NCI-H774 (cell line): ENCODE results near the gene RO60.

Source experiments
- DNase-seq: peaks from one replicate; lab custom pipeline; 2025; lab: John Stamatoyannopoulos, UW

Gene RO60

DNA sequence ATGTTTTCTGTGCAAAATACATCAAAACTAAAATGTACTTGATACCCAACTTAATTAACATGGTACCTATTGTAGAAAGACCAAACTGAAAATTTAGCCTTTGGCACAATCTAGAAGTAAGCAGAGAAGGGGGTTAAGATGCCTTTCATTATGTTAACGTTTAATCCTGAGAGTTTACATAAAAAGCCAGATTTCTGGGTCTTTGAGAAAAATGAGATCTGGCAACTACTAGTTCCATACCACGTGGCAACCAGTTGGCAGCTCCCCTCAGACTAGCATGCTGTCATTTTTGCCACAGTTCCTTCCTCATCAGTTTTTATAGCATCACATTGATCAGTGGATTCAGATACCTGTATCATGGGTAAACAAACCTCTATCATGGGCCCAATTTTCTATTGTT is 1.5 kb downstream of the RO60 start:
- no peak for DNase-seq

DNA sequence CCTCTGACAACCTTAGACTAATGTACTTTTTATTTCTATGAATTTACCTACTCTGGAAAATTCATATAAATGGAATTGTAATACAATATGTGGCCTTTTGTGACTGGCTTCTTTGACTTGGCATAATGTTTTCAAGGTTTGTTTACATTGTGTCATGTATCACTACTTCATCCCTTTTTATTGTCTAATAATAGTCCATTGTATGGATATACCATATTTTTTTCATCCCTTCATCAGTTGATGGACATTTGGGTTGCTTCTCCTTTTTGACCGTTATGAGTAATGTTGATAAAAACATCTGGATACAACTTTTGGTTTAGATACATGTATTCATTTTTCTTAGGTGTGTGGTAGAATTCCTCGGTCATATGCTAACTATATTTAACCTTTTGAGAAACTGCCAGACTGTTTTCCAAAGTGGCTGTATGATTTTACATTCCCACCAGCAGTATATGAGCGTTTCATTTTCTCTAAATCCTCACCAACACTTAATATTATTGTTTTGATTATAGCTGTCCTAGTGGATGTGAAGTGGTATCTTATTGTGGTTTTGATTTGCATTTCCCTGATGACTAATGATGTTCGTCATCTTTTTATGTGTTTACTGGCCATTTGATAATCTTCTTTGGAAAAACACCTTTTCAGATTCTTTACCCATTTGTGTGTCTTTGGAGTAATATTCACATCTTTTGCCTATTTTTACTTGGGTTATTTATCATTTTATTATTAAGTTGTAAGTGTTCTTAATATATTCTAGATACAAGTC is 3.5 kb downstream of the RO60 start:
- DNase-seq, result no peak

DNA sequence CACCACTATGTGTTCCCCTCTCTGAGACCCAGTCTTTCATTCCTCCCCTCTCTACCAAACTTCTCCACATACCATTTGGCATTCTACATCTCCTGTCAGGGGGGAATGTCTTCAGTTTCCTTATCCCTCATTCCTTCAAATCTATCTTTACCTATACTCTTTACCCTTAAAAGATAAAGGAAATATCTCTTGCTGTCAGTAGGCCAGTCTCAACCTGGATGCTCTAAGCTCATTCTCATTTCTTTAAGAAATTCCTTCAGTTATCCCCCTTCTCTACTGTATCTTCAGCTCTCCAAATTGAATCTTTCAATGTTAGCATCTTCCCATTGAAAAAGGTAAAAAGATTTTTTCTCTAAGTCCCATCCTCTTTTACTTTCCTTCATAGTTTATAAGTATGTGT is 6.5 kb downstream of the RO60 start:
- no peak for DNase-seq

DNA sequence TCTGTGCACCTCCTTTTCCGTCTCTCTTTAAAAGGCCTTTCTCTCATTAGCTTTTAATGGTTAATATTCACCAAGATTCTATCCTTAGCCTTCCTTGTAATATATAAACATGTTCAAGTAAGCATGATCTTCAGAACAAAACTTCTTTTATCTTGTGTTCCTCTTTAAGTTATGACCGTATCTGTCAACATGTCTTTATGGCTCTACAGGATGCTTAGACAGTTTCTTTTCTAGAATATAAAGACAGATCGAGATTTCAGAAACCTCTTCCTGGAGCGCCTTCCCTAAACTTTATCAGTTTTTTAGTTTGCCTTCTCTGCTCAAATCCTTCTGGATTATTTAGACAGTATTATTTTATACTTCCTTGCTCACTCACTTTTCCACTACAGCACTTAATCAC is 7.2 kb downstream of the RO60 start:
- DNase-seq, result no peak

DNA sequence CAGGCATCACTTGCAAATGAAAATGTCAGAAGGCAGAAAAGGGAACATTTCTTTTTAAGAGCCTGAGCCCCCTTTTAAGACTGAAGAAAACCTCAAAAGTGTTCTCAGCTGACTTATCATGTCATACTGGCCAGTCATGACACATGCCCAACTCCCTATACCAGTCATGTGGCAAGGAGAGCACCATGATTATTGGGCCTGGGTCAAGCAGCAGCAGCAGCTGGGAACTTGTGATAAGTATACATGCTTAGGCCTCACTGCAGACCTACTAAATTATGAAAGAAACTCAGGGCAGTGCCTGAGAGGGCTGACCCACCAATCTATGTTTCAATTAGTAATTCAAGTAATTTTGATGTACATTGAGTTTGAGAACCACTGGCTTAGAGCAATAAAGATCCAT is 8.6 kb downstream of the RO60 start:
- no peak for DNase-seq

DNA sequence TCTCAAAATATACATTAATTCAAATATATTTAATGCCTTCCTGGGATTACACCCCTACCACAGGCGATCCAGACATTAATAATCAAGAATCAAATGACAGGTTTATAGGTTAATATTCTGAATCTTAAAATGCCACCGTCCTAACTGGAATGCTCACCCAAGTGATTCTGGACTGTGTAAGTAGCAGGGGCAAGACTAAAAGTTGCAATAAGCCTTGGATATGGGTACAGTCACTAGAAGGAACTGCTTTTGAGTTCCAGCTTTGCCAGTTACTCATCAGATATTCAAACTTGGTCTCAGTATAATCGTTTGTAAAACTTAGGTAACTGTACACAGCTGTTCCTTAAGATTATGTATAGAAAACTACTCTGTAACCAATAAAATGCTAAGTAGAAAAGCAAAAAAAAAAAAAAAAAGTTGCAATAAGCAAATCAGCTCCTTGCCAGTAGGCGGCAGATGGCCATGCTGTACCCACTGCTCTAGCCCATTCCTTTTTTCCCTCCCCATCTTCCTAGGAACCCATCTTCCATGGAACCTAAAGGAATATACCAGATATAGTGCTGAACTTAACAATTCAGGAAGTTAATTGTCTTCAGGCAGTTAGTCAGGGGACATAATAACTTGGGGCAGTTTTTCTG is 10.5 kb downstream of the RO60 start:
- DNase-seq, result no peak

GRCh38 chr1:193070386-193070753 is 11.0 kb downstream of the RO60 start:
- no peak for DNase-seq

- DNase-seq, result peak; percentile 16
These were observed 11.5 kb downstream of the RO60 start for GRCh38 chr1:193070942-193071341.

- no peak for DNase-seq
These were observed 18.6 kb downstream of the RO60 start for GRCh38 chr1:193077991-193078390.

DNA sequence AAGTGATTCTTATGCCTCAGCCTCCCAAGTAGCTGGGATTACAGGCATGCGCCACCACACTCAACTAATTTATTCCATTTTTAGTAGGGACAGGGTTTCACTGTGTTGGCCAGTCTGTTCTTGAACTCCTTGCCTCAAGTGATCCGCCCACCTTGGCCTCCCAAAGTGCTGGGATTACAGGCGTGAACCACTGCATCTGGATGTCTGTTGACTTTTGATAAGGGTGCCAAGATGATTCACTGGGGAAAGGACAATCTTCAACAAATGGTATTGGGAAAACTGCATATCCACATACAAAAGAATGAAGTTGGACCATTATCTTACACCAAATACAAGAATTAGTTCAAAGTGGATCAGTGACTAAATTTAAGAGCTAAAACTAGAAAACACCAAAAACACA is 19.8 kb downstream of the RO60 start:
- no peak for DNase-seq

- DNase-seq, result no peak
These were observed 24.1 kb downstream of the RO60 start for GRCh38 chr1:193083365-193084088.

GRCh38 chr1:193085263-193085662 is 25.9 kb downstream of the RO60 start:
- no peak for DNase-seq

DNA sequence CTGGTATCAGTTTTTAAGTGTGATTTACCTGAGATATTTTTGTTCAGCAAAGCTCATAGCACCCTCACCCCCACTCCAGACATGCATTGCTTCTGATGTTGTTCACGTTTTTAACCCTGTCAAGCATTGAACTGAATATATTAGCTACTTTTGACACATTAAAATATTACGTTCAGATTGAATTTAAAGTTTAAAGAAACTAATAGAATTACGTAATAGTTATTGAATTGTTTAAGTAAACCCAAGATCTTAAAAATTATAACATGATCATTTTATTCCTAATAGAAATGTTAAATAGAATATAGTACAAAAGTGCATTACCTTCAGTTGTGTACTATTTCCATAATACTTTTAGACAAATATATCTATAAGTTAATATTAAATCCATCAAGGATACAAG is 26.9 kb downstream of the RO60 start:
- no peak for DNase-seq

GRCh38 chr1:193087893-193088292 is 28.5 kb downstream of the RO60 start:
- no peak for DNase-seq

DNA sequence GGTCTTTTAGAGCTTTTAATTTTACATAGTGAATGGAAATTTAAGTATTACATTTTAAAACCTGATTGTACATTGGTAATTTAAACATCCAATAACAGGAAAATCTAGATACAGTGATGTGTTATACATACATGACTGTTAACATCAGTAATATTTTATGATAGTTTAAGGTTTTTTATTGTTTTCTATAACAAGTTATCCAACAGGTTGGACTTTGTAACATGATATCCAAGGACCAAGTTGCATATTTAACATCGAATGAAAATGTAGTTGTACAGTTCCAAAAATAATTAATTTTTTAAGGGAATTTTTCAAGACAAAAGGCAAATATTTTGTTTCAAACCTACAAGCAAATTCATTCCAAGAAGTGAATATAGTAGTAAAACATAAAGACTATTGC is 31.5 kb downstream of the RO60 start:
- no peak for DNase-seq

GRCh38 chr1:193094112-193094511 is 34.7 kb downstream of the RO60 start:
- DNase-seq, result no peak

DNA sequence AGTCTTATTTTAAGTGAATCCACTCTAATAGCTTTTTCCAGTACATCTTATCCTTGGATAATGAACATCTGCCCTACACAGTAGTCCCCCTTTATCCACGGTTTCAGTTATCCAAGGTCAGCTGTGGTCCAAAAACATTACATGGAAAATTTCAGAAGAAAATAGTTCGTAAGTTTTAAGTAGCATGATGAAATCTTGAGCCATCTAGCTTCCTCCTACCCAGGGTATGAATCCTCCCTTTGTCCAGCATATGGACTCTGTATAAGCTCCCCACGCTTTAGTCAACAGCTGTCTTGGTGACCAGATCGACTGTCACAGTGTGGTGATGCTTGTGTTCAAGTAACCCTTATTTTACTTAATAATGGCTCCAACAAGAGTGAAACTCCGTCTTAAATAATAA is 43.2 kb downstream of the RO60 start:
- no peak for DNase-seq

DNA sequence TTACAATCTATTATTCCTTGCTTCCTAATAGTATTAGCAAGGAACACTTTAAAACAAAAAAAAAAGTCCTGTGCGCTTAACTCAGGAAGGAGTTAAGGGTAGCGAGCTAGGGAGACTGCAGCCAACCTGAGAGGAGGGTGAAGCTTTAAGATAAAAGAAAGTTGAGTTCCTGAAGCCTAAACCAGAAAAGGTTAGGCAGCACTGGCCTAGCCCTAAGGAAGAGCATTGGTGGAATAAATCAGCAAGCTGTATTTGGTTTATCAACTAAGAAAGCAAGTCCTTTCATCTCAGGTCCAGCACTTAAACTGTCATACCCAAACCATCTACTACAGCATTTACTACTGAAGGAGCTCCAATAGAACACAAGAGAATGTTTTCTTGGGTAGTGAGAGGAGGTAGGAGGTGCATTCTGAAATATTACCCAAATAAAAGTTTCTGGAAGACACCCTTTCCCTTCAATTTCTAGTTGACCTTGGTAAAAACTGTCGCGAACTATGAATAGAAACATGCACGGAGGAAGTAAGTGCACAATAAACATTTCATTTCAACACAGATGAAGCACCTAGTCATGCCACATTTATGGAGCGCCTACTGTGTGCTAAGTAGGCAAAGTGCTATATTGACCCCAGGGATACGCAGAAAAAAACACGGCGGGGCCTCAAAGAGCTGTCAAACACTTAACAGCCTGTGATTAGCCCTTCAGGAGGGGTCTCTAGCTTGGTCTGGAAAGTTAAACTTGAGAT is 44.5 kb downstream of the RO60 start:
- DNase-seq, result no peak

DNA sequence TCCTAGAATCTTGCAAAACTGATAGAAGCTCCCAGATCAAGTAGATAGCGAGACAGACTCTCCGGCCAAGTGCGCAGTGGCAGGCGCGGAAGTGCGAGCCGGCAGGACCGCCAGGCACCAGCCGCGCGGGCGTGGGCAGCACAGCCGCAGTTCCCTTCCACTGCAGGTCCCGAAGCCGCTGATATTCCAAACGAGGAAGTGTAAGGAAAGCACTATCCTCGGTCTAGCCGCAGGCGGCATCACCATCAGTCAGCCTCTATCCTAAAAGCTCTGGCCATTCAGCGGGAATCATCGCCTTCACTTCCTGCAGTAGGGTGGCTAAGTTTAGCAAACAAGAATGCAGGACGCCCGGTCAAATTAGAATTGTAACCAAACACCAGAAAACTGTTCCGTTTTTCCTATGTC is 45.1 kb downstream of the RO60 start:
- DNase-seq, result no peak

DNA sequence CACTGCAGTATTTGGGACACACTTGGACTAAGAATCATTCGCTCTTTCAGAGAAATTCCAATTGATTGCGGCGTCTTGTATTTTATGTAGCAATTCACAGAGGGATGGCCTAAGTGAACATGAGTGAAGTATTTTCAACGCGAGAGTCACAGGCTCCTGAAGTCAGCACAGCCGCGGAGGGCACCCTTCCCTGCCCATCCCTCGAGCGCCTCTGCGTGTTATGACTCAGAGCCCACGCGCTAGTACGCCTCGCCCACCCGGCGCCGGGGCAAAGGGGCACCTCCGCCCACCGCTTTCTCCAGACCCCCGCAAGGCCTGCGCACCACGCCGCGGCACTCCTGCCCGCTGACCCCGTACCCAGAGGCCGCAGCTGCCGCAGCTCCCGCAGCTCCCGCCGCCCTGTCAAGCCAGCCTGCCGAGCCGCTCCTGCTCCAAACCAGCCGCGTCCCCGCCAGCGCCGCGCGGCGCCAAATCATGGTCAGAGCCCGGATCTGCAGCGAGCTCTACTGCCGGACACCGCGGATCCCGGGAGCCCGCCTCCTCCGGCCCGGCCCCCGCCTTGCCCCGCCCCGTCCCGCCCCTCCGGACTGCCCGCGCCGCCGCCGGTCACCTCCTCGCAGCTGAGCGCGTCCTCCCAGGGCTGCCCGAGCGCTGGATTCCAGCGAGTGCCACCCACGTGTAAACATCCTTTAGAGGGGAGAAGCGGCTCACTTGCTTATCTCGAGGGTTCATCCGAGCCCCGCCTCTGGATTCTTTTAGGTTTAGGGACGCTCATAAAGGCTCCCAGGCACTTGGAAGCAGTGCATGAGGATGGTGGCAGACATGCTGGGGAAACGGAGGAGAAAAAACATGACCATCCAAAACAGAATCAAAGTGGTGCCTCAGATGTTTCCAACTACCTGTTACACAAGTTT is 45.8 kb downstream of the RO60 start, which contains the start of gene GLRX2:
GLRX2 (minus strand) TSS at position 508 of the 914 bp plus-strand sequence; CDS start at position 476, 32 bp downstream.
- peak; percentile 77 for DNase-seq

- no peak for DNase-seq
These were observed 46.4 kb downstream of the RO60 start for GRCh38 chr1:193105821-193106177.
